ENCODE results near the gene NFIB. TPM values are rescaled to one million over a fixed set of nuclear protein-coding genes. Genes with fewer than 3 reads are reported as not detected.

NFIB gene
- total RNA-seq, 1 experiment from 2014 or later: not detected

GRCh38 chr9:14231196-14231990 is 82.5 kb downstream of the NFIB start:
- in situ Hi-C loops (cut with HindIII; ENCODE audit: low sequenced_read_pairs): no loop called here
- DNase-seq (ENCODE audit: low spot score): no peak

GRCh38 chr9:14228602-14229001 is 85.3 kb downstream of the NFIB start:
- in situ Hi-C loops (cut with HindIII; ENCODE audit: low sequenced_read_pairs): no loop called here
- no peak for DNase-seq (ENCODE audit: low spot score)

DNA sequence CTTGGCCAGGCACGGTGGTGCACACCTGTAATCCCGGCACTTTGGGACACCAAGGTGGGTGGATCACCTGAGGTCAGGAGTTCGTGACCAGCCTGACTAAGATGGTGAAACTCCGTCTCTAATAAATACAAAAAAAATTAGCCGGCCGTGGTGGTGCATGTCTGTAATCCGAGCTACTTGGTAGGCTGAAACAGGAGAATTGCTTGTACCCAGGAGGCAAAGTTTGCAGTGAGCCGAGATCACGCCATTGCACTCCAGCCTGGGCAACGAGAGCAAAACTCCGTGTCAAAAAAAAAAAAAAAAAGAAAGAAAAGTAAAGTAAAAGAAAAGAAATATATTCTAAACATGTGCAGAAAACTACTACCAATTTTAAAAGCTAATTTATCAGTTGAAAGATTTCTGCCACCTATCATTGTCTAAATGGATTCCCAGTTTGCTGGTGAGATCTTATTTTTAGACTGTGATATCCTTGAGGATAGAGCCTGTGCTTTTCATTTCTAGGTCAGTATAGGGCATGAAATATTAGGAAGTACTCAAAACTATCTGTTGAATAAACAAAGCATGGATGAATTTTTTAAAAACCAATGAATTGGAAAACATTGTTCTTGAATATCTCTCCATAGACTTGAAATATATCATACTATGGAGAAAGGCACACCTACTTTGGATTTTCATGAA is 86.9 kb downstream of the NFIB start:
- DNase-seq (ENCODE audit: low spot score): no peak
- in situ Hi-C loops (cut with HindIII; ENCODE audit: low sequenced_read_pairs): no loop called here

GRCh38 chr9:14223081-14223480 is 90.9 kb downstream of the NFIB start:
- in situ Hi-C loops (cut with HindIII; ENCODE audit: low sequenced_read_pairs): no loop called here

DNA sequence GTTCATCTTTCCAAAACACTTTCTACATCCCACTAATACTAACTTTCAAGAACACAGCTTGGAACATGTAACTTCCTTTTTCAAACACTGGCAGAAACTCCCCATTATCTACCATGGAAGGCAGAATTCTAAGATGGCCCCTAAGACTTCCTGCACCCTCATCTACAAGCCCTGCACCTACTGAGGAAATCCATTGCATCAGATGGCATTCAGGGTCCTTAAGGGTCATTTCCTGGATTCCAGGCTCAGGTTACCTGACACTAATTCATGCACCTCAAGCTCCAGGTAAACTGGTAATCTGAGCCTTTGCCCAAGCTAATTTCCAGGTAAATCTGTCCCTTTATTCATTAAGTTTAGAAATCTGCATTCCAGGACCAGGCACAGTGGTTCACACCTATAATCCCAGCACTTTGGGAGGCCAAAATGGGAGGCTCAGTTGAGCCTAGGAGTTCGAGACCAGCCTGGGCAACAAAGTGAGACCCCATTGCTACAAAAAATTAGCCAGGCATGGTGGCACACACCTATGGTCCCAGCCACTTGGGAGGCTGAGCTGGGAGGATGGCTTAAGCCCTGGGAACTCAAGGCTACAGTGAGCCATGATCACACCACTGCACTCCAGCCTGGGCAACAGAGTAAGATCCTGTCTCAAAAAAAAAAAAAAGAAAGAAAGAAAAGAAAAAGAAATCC is 91.6 kb downstream of the NFIB start:
- no peak for DNase-seq (ENCODE audit: low spot score)
- in situ Hi-C loops (cut with HindIII; ENCODE audit: low sequenced_read_pairs): no loop called here

More at GRCh38 chr9:14223081-14223480, 90.9 kb downstream of the NFIB start:
- DNase-seq (ENCODE audit: low spot score): no peak

DNA sequence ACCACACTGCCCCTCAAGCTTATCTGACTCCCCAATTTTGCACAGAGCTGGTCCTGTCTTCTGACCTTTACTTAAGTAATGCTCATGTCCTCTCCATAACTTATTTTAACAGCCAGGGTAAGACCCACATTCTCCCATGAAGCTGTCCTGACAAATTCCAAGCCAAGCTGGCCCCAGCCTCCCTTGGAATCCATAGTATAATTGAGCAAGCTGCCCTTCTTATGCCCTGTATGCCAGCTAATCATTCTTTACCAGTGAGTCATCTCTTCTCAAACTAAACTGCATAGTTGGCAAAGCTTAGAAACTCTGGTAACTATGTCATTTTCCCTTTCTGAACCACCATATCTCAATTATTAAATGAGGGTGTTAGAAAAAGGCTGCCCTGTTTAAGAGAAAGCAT is 92.4 kb downstream of the NFIB start:
- in situ Hi-C loops (cut with HindIII; ENCODE audit: low sequenced_read_pairs): no loop called here
- DNase-seq (ENCODE audit: low spot score): no peak

- in situ Hi-C loops (cut with HindIII; ENCODE audit: low sequenced_read_pairs): no loop called here
- DNase-seq (ENCODE audit: low spot score): no peak
These were observed 92.8 kb downstream of the NFIB start for GRCh38 chr9:14221119-14221518.

DNA sequence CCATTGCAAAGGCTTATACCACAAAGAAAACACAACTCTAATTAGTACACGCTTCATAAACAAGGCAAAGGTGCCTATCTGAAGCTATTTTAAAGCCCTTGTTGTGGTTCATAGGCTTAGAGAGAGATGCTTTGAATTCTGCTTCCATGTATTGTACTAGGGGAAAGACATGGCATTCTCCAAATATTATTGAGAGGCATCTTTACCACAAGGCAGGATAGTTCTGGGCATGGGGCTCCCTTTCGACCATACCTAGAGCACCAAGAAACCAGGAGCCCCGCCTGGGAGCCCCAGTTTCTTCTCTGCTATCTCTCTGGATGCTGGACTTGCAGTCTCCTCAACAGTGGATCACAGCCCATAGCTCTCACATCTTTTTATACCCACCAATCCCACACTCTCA is 93.7 kb downstream of the NFIB start:
- DNase-seq (ENCODE audit: low spot score): no peak
- in situ Hi-C loops (cut with HindIII; ENCODE audit: low sequenced_read_pairs): no loop called here

- no peak for DNase-seq (ENCODE audit: low spot score)
- in situ Hi-C loops (cut with HindIII; ENCODE audit: low sequenced_read_pairs): no loop called here
These were observed 94.1 kb downstream of the NFIB start for GRCh38 chr9:14219850-14220249.

DNA sequence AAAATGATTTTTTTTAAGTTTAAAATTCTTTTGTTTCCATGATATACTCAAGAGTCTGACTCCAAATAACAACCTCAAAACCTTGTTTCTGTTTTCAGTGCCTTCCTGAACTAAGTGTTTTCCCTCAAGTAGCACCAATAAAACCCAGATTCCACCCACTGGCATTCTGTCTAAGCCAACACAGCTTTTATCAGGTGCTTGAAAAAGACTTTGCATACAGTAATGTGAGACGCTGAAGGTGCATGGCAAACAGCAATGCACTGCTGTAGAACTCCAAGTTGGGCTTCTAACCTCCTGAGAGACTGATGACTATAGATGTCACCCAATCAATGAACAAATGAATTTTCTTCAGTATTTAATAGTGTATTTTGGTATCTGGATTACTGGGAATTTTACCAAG is 95.7 kb downstream of the NFIB start:
- no peak for DNase-seq (ENCODE audit: low spot score)
- in situ Hi-C loops (cut with HindIII; ENCODE audit: low sequenced_read_pairs): no loop called here

DNA sequence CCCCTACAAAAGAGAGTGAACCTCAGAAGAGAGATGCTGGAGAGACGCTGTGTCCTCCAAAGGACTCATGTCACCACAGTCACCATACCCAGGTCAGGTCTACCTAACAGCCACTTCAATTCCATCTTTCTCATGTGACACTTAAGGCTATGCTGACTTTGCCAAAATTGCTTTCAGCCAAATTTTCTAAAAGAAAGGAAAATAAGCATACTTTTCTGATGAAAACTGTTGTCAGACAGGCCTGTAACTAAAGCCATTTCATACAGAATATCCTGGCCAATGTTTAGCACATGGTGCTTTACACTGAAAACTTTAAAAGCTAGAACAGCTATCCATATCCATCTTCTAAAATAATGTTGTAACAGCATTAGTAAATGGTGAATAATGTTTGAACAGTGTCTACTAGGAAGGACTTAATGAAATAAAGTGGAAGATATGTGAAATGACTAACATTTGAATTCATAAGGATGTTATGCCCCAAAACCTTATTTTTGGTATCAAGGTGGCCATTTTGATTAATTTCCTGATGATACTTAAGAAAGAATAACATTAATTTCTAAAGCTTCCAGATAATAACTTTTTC is 97.2 kb downstream of the NFIB start:
- in situ Hi-C loops (cut with HindIII; ENCODE audit: low sequenced_read_pairs): no loop called here
- no peak for DNase-seq (ENCODE audit: low spot score)

- no peak for DNase-seq (ENCODE audit: low spot score)
- in situ Hi-C loops (cut with HindIII; ENCODE audit: low sequenced_read_pairs): no loop called here
These were observed 98.3 kb downstream of the NFIB start for GRCh38 chr9:14215614-14216013.

- in situ Hi-C loops (cut with HindIII; ENCODE audit: low sequenced_read_pairs): no loop called here
These were observed 99.2 kb downstream of the NFIB start for GRCh38 chr9:14214693-14215092.

GRCh38 chr9:14214065-14214684 is 99.8 kb downstream of the NFIB start:
- in situ Hi-C loops (cut with HindIII; ENCODE audit: low sequenced_read_pairs): no loop called here
- DNase-seq (ENCODE audit: low spot score): no peak

More at GRCh38 chr9:14214693-14215092, 99.2 kb downstream of the NFIB start:
- DNase-seq (ENCODE audit: low spot score): no peak

- in situ Hi-C loops (cut with HindIII; ENCODE audit: low sequenced_read_pairs): no loop called here
- DNase-seq (ENCODE audit: low spot score): no peak
These were observed 100.4 kb downstream of the NFIB start for GRCh38 chr9:14213504-14213903.

- no peak for DNase-seq (ENCODE audit: low spot score)
- in situ Hi-C loops (cut with HindIII; ENCODE audit: low sequenced_read_pairs): no loop called here
These were observed 101.1 kb downstream of the NFIB start for GRCh38 chr9:14212697-14213420.

DNA sequence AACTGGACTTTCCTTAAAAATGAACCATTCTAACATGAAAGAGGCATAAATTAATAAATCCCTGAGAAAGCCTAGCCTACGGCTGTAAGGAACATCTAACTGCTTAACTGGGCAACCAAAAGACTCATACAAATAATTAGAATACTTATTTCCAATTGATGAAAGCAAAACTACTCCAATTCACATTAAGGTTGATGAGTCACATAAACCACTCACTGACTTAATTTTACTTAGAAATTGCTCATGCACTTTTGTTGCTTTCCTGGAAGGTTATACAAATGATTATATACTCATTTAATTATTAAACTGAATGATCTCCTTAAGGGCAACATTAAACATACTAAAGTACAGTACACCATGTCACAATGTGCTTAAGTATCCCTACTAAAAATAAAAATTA is 101.9 kb downstream of the NFIB start:
- DNase-seq (ENCODE audit: low spot score): no peak
- in situ Hi-C loops (cut with HindIII; ENCODE audit: low sequenced_read_pairs): no loop called here

- in situ Hi-C loops (cut with HindIII; ENCODE audit: low sequenced_read_pairs): no loop called here
- no peak for DNase-seq (ENCODE audit: low spot score)
These were observed 102.4 kb downstream of the NFIB start for GRCh38 chr9:14211564-14211963.

GRCh38 chr9:14210428-14210827 is 103.5 kb downstream of the NFIB start:
- no peak for DNase-seq (ENCODE audit: low spot score)
- in situ Hi-C loops (cut with HindIII; ENCODE audit: low sequenced_read_pairs): no loop called here

Data from G401 (cell line).